ENCODE data around the gene NOP9.

NOP9 gene

GRCh38 chr14:24262821-24263733 lies 36.6 kb upstream of the NOP9 start, which contains the start of gene TGM1:
Gene TGM1, minus strand, starts transcription at chr14:24263177. Its CDS starts 825 bp downstream, at chr14:24262352.
- peak; percentile 66 for DNase-seq (ENCODE audit: low spot score)

- DNase-seq (ENCODE audit: low spot score), result no peak
Measured at GRCh38 chr14:24263848-24264247, 35.8 kb upstream of the NOP9 start.

GRCh38 chr14:24264298-24264697 lies 35.4 kb upstream of the NOP9 start:
- DNase-seq (ENCODE audit: low spot score), result no peak

- no peak for DNase-seq (ENCODE audit: low spot score)
Measured at GRCh38 chr14:24266344-24267244, 33.1 kb upstream of the NOP9 start.

GRCh38 chr14:24267516-24267915 lies 32.1 kb upstream of the NOP9 start:
- no peak for DNase-seq (ENCODE audit: low spot score)

GRCh38 chr14:24268225-24268624 lies 31.4 kb upstream of the NOP9 start:
- no peak for DNase-seq (ENCODE audit: low spot score)

GRCh38 chr14:24269368-24269767 lies 30.3 kb upstream of the NOP9 start:
- DNase-seq (ENCODE audit: low spot score), result no peak

- DNase-seq (ENCODE audit: low spot score), result no peak
Measured at GRCh38 chr14:24269910-24270536, 29.6 kb upstream of the NOP9 start.

- DNase-seq (ENCODE audit: low spot score), result no peak
Measured at GRCh38 chr14:24270537-24271133, 29.0 kb upstream of the NOP9 start.

GRCh38 chr14:24271134-24271833 lies 28.4 kb upstream of the NOP9 start, which contains the start of gene RABGGTA:
Gene RABGGTA, minus strand, starts transcription at chr14:24271597. Its CDS starts 482 bp downstream, at chr14:24271115.
- DNase-seq (ENCODE audit: low spot score), result peak; percentile 99

- DNase-seq (ENCODE audit: low spot score), result no peak
Measured at GRCh38 chr14:24271834-24272263, 27.8 kb upstream of the NOP9 start.

- DNase-seq (ENCODE audit: low spot score), result no peak
Measured at GRCh38 chr14:24272467-24272866, 27.2 kb upstream of the NOP9 start.

- DNase-seq (ENCODE audit: low spot score), result no peak
Measured at GRCh38 chr14:24273422-24273998, 26.1 kb upstream of the NOP9 start.

GRCh38 chr14:24274101-24274543 lies 25.5 kb upstream of the NOP9 start:
- no peak for DNase-seq (ENCODE audit: low spot score)

GRCh38 chr14:24277071-24277470 lies 22.6 kb upstream of the NOP9 start:
- no peak for DNase-seq (ENCODE audit: low spot score)

- no peak for DNase-seq (ENCODE audit: low spot score)
Measured at GRCh38 chr14:24277606-24278321, 21.9 kb upstream of the NOP9 start.

- DNase-seq (ENCODE audit: low spot score), result no peak
Measured at GRCh38 chr14:24278424-24278823, 21.2 kb upstream of the NOP9 start.

- no peak for DNase-seq (ENCODE audit: low spot score)
Measured at GRCh38 chr14:24279301-24280186, 20.1 kb upstream of the NOP9 start.

Data from iPS-NIHi11 (cell line).